Neural crest cell (in vitro differentiated cells): Measurements from ENCODE around the gene DBH. TPM values are rescaled to one million over a fixed set of nuclear protein-coding genes. Genes with fewer than 3 reads are reported as not detected.

Experiments used
- DNase-seq: peaks from one replicate; pipeline ENCODE4 v3.0.0; 2021; ENCODE audit warnings: low read depth, mixed read lengths, low spot score
- H3K27ac Mint-ChIP-seq: one replicate; pipeline ENCODE4 v1.8.0; 2021; ENCODE audit warnings: mild to moderate bottlenecking, mixed read lengths; ENCODE audit not compliant: unreplicated experiment
- H3K27me3 Mint-ChIP-seq: 2 replicates; pipeline ENCODE4 v1.8.0; 2021; ENCODE audit warnings: low read depth, mild to moderate bottlenecking, mixed read lengths
- H3K36me3 Mint-ChIP-seq: 2 replicates; pipeline ENCODE4 v1.8.0; 2021; ENCODE audit warnings: low read depth, mild to moderate bottlenecking, mixed read lengths
- H3K4me1 Mint-ChIP-seq: 2 replicates; pipeline ENCODE4 v1.8.0; 2021; ENCODE audit warnings: mixed read lengths
- H3K4me3 Mint-ChIP-seq: one replicate; pipeline ENCODE4 v1.8.0; 2021; ENCODE audit warnings: mild to moderate bottlenecking, mixed read lengths
- H3K9me3 Mint-ChIP-seq: 2 replicates; pipeline ENCODE4 v1.8.0; 2021; ENCODE audit warnings: mixed read lengths
- CTCF ChIP-seq: fragments of 200-600 bp; sonication (generic); conservative IDR thresholded peaks from 2 replicates; pipeline ENCODE4 v1.5.0; 2021; ENCODE audit warnings: antibody characterized with exemption, mild to moderate bottlenecking
- total RNA-seq: library from RNA; stranded (reverse); gene quantifications from 2 replicates; pipeline ENCODE4 v1.2.1, GENCODE V29; 2021

DBH gene
- total RNA-seq, 1 donor from 2014 or later = 0.75 TPM

- H3K27me3 Mint-ChIP-seq = peaks cover 19% of the 10 kb centered on the region
- H3K4me3 Mint-ChIP-seq = no peak overlapping the region
- H3K27ac Mint-ChIP-seq = peak overlapping the region; percentile 48
- H3K4me1 Mint-ChIP-seq = peaks cover 29% of the 10 kb centered on the region
- H3K36me3 Mint-ChIP-seq = no peaks in the 10 kb centered on the region
- H3K9me3 Mint-ChIP-seq = no peaks in the 10 kb centered on the region
- DNase-seq = no peak
- TF ChIP-seq CTCF = no peak
Observed at GRCh38 chr9:133632806-133633680, 3.1 kb upstream of the DBH start.

- H3K27me3 Mint-ChIP-seq = peaks cover 24% of the 10 kb centered on the region
- no peaks in the 10 kb centered on the region for H3K9me3 Mint-ChIP-seq
- H3K36me3 Mint-ChIP-seq = no peaks in the 10 kb centered on the region
- peaks cover 35% of the 10 kb centered on the region for H3K4me1 Mint-ChIP-seq
- no peak for DNase-seq
- no peak overlapping the region for H3K27ac Mint-ChIP-seq
- no peak for TF ChIP-seq CTCF
- H3K4me3 Mint-ChIP-seq = no peak overlapping the region
Observed at GRCh38 chr9:133633681-133634080, 2.5 kb upstream of the DBH start.

- no peaks in the 10 kb centered on the region for H3K36me3 Mint-ChIP-seq
- peaks cover 35% of the 10 kb centered on the region for H3K4me1 Mint-ChIP-seq
- no peak overlapping the region for H3K4me3 Mint-ChIP-seq
- H3K27me3 Mint-ChIP-seq = peaks cover 24% of the 10 kb centered on the region
- no peak for TF ChIP-seq CTCF
- no peaks in the 10 kb centered on the region for H3K9me3 Mint-ChIP-seq
- DNase-seq = peak; percentile 50
- peak overlapping the region; percentile 47 for H3K27ac Mint-ChIP-seq
Observed at GRCh38 chr9:133634081-133634691, 2.0 kb upstream of the DBH start.

GRCh38 chr9:133635098-133635497, 1.1 kb upstream of the DBH start:
- no peaks in the 10 kb centered on the region for H3K9me3 Mint-ChIP-seq
- TF ChIP-seq CTCF = no peak
- peaks cover 35% of the 10 kb centered on the region for H3K4me1 Mint-ChIP-seq
- H3K27me3 Mint-ChIP-seq = peaks cover 24% of the 10 kb centered on the region
- no peaks in the 10 kb centered on the region for H3K36me3 Mint-ChIP-seq
- H3K27ac Mint-ChIP-seq = peak overlapping the region; percentile 87
- no peak for DNase-seq
- no peak overlapping the region for H3K4me3 Mint-ChIP-seq

- no peaks in the 10 kb centered on the region for H3K36me3 Mint-ChIP-seq
- TF ChIP-seq CTCF = no peak
- peaks cover 35% of the 10 kb centered on the region for H3K4me1 Mint-ChIP-seq
- no peak overlapping the region for H3K4me3 Mint-ChIP-seq
- H3K27ac Mint-ChIP-seq = peak overlapping the region; percentile 14
- peaks cover 29% of the 10 kb centered on the region for H3K27me3 Mint-ChIP-seq
- DNase-seq = no peak
- no peaks in the 10 kb centered on the region for H3K9me3 Mint-ChIP-seq
Observed at GRCh38 chr9:133636902-133637301, 739 bp downstream of the DBH start.
